Smooth muscle cell of the brain vasculature (primary cell): ENCODE measurements around the gene CUBN.

Source experiments
- DNase-seq: peaks from one replicate; pipeline ENCODE4 v3.0.0-alpha.2; 2012; ENCODE audit warnings: low read depth, low spot score

Gene CUBN

DNA sequence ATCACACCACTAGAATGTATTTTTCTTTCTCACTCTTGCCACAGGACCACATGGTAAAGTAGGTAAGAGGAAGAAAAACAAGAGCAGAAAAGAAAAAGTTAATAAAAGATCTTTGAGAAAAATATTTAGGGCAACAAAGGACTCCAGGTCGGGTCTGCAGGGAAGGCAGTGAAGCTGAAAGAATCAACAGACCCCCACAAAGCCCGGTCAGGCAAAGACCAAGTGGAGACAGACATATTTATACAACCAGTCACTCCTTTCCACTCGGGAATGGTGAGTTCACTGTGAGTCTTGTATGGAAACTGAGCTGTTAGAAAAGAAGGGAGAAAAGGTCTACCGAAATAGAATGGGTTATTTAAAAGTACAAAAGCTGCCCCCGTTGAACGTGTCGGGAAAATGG lies 340.4 kb downstream of the CUBN start:
- no peak for DNase-seq

DNA sequence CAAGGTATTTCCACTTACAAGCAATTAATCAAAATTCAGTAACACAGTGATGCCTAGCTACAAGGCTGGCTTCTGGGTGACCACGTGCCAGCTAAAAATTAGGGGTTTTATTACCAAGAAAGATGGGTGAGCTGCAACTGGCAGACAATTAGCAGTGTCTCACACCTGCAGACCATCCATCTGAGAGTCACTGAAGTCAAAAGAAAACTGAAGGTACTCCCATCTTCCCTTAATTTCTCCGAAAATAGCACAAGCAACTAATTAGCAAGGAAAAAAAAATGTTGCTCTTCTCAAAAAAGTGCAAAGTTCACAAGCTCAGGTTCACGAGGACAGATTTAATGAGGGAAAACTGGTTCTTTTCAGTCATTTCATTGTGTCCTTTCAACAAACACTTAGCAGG lies 340.8 kb downstream of the CUBN start:
- DNase-seq: no peak

DNA sequence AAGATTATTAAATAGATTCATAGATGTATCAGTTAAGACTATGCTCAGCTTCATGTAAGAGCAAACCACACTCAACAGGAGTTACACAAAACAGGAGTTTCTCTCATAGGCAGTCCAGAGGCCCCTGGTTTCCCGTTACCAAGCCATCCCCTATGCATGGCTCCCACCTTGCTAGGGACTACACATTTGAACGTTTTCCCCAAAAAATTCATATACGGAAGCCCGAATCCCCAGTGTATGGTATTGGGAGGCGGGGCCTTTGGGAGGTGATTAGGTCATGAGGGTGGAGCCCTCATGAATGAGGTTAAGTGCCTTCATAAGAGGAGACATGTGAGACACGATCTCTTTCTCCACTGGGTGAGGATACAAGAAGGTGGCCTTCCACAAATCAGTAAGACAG lies 341.5 kb downstream of the CUBN start:
- DNase-seq: no peak

DNA sequence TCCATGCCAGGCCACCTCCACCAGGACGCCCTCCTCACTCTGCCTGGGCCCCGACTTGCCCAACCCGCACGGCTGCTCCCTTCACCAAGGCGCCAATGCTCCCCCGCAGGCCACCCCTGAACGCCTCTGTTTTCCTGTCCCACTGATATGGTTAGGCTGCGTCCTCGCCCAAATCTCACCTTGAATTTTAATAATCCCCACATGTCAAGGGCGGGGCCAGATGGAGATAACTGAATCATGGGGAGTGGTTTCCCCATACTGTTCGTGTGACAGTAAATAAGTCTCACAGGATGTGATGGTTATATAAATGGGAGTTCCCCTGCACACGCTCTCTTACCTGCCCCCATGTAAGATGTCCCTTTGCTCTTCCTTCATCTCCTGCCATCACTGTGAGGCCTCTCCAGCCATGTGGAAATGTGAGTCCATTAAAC lies 342.2 kb downstream of the CUBN start:
- no peak for DNase-seq

DNA sequence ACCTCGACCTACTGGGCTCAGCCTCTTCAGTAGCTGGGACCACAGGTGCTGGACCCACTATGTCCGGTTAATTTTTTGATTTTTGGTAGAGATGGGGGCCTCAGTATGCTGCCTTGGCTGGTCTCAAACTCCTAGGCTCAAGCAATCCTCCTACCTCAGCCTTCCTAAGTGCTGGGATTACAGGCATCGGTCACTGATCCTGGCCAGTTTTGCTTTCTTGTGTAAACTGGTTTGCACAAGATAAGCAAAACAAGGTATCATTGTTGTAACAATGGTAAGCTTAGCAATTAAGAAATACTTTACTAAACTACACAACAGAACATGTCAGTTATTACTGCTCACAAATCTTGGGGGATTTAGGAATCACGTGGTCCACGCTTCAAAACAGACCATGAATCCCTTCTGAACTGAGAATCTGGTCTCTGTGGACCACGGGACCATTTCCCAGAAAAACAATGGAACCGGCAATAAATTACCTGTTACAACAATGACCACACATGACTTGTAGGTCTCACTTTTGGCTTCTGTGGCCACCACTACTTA lies 349.2 kb downstream of the CUBN start:
- DNase-seq: no peak

DNA sequence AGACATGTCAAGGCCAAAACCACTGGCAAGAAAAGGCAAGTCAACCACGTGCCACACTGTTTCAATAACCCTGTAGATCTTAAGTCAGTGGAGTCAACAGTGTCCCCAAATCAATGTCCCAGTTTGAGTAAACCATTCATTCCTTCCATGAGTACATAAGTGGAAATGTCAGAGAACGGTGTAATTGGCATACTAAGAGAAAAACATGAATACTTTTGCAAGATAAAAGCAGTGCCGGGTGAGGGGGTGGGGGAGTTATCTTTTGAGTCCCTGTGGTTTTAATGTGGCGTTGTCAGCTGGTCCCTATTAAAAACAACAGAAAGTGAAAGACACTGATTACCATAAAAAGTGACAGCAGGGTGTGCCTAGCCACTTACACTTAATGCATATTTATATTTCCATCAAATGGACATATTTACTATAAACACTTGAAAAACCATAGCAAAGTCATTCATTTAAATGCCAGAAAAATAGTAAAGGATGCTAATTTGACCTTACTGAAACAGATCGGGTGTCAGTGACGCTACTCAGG lies 350.2 kb downstream of the CUBN start:
- DNase-seq: no peak

DNA sequence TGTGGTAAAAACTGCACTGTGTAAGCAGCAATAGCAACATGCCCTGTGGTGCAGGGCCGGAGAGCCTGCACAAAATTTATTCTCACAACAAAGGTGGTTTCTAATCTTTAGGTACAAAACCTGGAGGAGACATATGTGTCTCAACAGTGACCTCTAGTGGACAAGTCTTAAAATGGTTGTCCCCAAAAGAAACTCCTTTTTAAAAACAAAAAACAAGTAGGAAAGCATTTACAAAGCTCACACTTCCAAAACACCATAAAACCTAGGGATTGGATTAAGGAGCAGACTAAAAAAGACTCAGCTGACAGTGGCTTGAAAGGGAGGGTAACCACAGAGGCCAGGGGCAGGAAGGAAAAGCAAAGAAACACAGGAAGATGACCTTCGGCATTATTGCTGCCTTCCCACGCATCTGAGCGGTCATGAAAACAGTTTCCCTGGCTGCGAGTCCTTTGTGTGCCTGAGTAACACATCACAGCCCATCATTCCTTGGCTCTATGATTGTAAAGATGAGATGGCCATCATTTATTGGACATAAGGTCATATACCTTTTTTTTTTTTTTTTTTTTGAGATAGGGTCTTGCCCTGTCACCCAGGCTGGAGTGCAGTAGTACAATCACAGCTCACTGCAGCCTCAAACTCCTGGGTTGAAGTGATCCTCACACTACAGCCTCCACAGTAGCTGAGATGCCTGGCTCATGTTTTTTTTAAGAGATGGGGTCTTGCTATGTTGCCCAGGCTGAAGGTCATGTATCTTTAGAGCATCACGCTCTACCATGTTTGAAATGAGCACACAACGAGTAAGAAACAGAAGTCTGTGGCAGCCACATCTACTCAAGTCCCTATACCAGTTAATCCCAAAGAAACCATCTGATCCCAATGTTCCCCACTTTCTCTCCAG lies 351.9 kb downstream of the CUBN start:
- no peak for DNase-seq

DNA sequence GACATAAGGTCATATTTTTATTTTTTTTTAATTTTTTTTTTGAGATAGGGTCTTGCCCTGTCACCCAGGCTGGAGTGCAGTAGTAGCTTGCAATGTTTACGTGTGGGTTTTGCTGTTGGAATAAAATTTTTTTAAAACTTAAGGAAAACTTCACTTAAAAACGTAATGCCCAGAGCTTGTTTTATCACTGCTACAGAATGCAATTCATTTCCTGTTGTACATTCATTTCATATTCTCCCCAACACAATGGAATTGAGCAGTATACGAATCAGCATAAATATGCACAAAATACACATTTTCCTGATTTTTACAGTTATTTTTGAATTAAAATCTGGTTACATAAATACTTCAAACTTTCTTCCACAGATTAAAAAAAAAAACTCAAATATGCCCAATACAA lies 352.7 kb downstream of the CUBN start:
- no peak for DNase-seq
